Thyroid gland (tissue), 4 donors: ENCODE measurements around the gene STIM2. TPM values are rescaled to one million over a fixed set of nuclear protein-coding genes. Genes with fewer than 3 reads are reported as not detected.

Experiments used
- DNase-seq, 2 donors: peaks; one replicate each; pipeline ENCODE4 v3.0.0-alpha.2; 2019
- H3K27ac ChIP-seq, 3 donors: fragments of 200-600 bp; sonication (generic); 1 replicate in 2 of 3; 2 replicates in 1 of 3; pipeline ENCODE4 v1.5.1; 2016 to 2019; ENCODE audit warnings: mild to moderate bottlenecking in 1 of 3, moderate library complexity in 1 of 3
- H3K27me3 ChIP-seq: fragments of 200-600 bp; sonication (generic); one replicate; pipeline ENCODE4 v1.5.1; 2019
- H3K36me3 ChIP-seq, 2 donors: fragments of 200-600 bp; sonication (generic); one replicate each; pipeline ENCODE4 v1.5.1; 2016 to 2019
- H3K4me1 ChIP-seq, 2 donors: fragments of 200-600 bp; sonication (generic); one replicate each; pipeline ENCODE4 v1.5.1; 2017 to 2019
- H3K4me3 ChIP-seq, 3 donors: fragments of 200-600 bp; sonication (generic); replicated peaks in 1 of 3; 1 replicate in 2 of 3; 2 replicates in 1 of 3; pipeline ENCODE4 v1.5.1; 2016; ENCODE audit warnings: mild to moderate bottlenecking in 1 of 3
- H3K9me3 ChIP-seq: fragments of 200-600 bp; sonication (generic); one replicate; pipeline ENCODE4 v1.5.1; 2017
- POLR2A ChIP-seq, 2 donors: fragments of 450-650 bp; IDR thresholded peaks; one replicate each; pipeline ENCODE4 v1.6.1; 2017; ENCODE audit warnings: antibody characterized with exemption in 2 of 2, mild to moderate bottlenecking in 2 of 2, moderate library complexity in 1 of 2
- WGBS, 2 donors: methylation state at CpG; one replicate each; pipeline ENCODE4 v1.1.5; 2017; 5-methylcytosine and 5-hydroxymethylcytosine counted together
- intact Hi-C: fragments of 100-400 bp; cut with DNase I; formaldehyde crosslinking; loops from one replicate; pipeline ENCODE4 v1.15.1; 2023
- total RNA-seq, 4 donors: library from RNA; depleted of rRNA; stranded (reverse); fragments of >200 nt; gene quantifications; one replicate each; pipeline ENCODE4 v1.2.3, GENCODE V29; 2016
- TF ChIP-seq, protein P1 (sequence below), 6 experiments: fragments of 200-600 bp in 3 of 6; fragments of 450-650 bp in 3 of 6; sonication (generic) in 3 of 6; IDR thresholded peaks; one replicate each; pipeline ENCODE4 v1.5.1; 2016 to 2019; ENCODE audit warnings: antibody characterized with exemption in 6 of 6, mild to moderate bottlenecking in 2 of 6, inconsistent platforms in 1 of 6, moderate library complexity in 1 of 6

Gene STIM2
- total RNA-seq, 4 donors from 2014 or later, result 16.4 to 39.1 (median 18.5) TPM

GRCh38 chr4:26877961-26878360 lies 17.3 kb downstream of the STIM2 start:
- Histone ChIP-seq H3K4me1 (no peaks in the 10 kb centered on the region), H3K36me3 (no peaks in the 10 kb centered on the region), H3K9me3 (no peaks in the 10 kb centered on the region), H3K4me3 (no peak overlapping the region), H3K27ac (no peak overlapping the region), H3K27me3 (no peaks in the 10 kb centered on the region)
- TF ChIP-seq POLR2A (IDR thresholded peaks at IDR 0.05), result no peak
- TF ChIP-seq, protein P1, sequence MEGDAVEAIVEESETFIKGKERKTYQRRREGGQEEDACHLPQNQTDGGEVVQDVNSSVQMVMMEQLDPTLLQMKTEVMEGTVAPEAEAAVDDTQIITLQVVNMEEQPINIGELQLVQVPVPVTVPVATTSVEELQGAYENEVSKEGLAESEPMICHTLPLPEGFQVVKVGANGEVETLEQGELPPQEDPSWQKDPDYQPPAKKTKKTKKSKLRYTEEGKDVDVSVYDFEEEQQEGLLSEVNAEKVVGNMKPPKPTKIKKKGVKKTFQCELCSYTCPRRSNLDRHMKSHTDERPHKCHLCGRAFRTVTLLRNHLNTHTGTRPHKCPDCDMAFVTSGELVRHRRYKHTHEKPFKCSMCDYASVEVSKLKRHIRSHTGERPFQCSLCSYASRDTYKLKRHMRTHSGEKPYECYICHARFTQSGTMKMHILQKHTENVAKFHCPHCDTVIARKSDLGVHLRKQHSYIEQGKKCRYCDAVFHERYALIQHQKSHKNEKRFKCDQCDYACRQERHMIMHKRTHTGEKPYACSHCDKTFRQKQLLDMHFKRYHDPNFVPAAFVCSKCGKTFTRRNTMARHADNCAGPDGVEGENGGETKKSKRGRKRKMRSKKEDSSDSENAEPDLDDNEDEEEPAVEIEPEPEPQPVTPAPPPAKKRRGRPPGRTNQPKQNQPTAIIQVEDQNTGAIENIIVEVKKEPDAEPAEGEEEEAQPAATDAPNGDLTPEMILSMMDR (IDR thresholded peaks at IDR 0.05), result no peak
- DNase-seq, result no peak
- intact Hi-C loops, result no loop called here
- WGBS, 2 donors, result 86 to 93% methylated on average over 3 of the region's 3 CpGs

DNA sequence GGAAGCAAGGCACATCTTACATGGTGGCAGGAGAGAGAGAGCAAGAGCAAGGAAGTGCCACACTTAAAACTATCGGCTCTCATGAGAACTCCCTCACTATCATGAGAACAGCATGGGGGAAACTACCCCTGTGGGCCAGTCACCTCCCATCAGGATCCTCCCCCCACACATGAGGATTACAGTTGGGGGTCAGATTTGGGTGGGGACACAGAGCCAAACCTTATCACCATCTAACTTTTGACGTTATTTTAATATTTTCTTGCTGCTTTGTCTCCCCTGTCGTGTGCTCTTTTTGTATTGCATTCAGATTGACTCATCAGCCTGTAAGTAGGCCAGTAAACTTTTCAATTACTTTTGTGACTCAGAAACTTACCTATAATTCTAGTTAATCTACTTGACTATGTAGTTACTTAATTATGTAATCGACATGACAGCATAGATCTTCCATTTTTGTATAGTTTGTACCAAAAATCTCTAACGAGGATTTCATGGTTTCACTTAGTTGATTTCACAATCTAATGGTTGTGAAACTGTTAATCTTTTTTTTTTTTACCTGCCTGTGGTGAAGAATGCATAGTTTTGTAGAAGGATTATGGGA lies 18.3 kb downstream of the STIM2 start:
- 90 to 91% methylated on average over 5 of the region's 5 CpGs for WGBS, 2 donors
- DNase-seq, result no peak
- intact Hi-C loops, result no loop called here
- H3K4me1 ChIP-seq, result no peaks in the 10 kb centered on the region
- H3K27ac ChIP-seq, result no peak overlapping the region
- no peaks in the 10 kb centered on the region for H3K27me3 ChIP-seq
- H3K4me3 ChIP-seq, result no peak overlapping the region
- TF ChIP-seq POLR2A (IDR thresholded peaks at IDR 0.05), result no peak
- TF ChIP-seq, protein P1 (IDR thresholded peaks at IDR 0.05), result no peak
- H3K9me3 ChIP-seq, result no peaks in the 10 kb centered on the region
- H3K36me3 ChIP-seq, result no peaks in the 10 kb centered on the region

- 96% methylated on average over 2 of the region's 2 CpGs for WGBS, 2 donors
- no peak for DNase-seq
- Histone ChIP-seq H3K4me3 (no peak overlapping the region), H3K4me1 (no peaks in the 10 kb centered on the region), H3K36me3 (no peaks in the 10 kb centered on the region), H3K27me3 (no peaks in the 10 kb centered on the region), H3K9me3 (no peaks in the 10 kb centered on the region), H3K27ac (no peak overlapping the region)
- intact Hi-C loops, result no loop called here
- TF ChIP-seq POLR2A (IDR thresholded peaks at IDR 0.05), result no peak
- TF ChIP-seq, protein P1 (IDR thresholded peaks at IDR 0.05), result no peak
Observed at GRCh38 chr4:26879805-26880204, 19.2 kb downstream of the STIM2 start.

GRCh38 chr4:26884026-26884425 lies 23.4 kb downstream of the STIM2 start:
- Histone ChIP-seq H3K27ac (no peak overlapping the region), H3K4me1 (no peaks in the 10 kb centered on the region), H3K27me3 (no peaks in the 10 kb centered on the region), H3K36me3 (no peaks in the 10 kb centered on the region), H3K9me3 (no peaks in the 10 kb centered on the region), H3K4me3 (no peak overlapping the region)
- no peak for DNase-seq
- no peak for TF ChIP-seq POLR2A (IDR thresholded peaks at IDR 0.05)
- TF ChIP-seq, protein P1 (IDR thresholded peaks at IDR 0.05), result no peak
- intact Hi-C loops, result no loop called here
- WGBS, 2 donors, result 58 to 69% methylated on average over 2 of the region's 2 CpGs

GRCh38 chr4:26884486-26884988 lies 23.9 kb downstream of the STIM2 start:
- no peaks in the 10 kb centered on the region for H3K36me3 ChIP-seq
- H3K9me3 ChIP-seq, result no peaks in the 10 kb centered on the region
- intact Hi-C loops, result no loop called here
- H3K4me1 ChIP-seq, result no peaks in the 10 kb centered on the region
- no peak overlapping the region for H3K27ac ChIP-seq
- 63% methylated on average over 5 of the region's 5 CpGs for WGBS, 2 donors
- TF ChIP-seq, protein P1 (IDR thresholded peaks at IDR 0.05), result no peak
- TF ChIP-seq POLR2A (IDR thresholded peaks at IDR 0.05), result no peak
- no peak overlapping the region for H3K4me3 ChIP-seq
- H3K27me3 ChIP-seq, result no peaks in the 10 kb centered on the region
- no peak for DNase-seq
